Activated CD4-positive, alpha-beta T cell treated with anti-CD3 and anti-CD28 coated beads, Interleukin-10, Interleukin-2, amounts not matched to agents 100 ng/mL and 50 ng/mL, durations not matched to agents 16 hours and 8 hours (primary cell): Measurements from ENCODE around the gene PLBD1.

Experiments
- DNase-seq: peaks from one replicate; pipeline ENCODE4 v3.0.0-alpha.2; 2020

PLBD1 gene

DNA sequence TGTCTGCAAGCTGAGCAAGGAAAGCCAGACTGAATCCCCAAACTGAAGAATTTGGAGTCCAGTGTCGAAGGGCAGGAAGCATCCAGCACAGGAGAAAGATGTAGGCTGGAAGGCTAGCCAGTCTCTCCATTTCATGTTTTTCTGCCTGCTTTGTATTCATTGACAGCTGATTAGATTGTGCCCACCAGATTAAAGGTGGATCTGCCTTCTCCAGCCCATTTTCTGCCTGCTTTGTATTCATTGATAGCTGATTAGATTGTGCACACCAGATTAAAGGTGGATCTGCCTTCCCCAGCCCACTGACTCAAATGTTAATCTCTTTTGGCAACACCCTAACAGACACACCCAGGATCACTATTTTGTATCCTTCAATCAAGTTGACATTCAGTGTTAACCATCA, 85.3 kb downstream of the PLBD1 start:
- DNase-seq: no peak

GRCh38 chr12:14481201-14481600, 86.5 kb downstream of the PLBD1 start:
- no peak for DNase-seq

- peak; percentile 42 for DNase-seq
Observed at GRCh38 chr12:14479004-14479403, 88.7 kb downstream of the PLBD1 start.

DNA sequence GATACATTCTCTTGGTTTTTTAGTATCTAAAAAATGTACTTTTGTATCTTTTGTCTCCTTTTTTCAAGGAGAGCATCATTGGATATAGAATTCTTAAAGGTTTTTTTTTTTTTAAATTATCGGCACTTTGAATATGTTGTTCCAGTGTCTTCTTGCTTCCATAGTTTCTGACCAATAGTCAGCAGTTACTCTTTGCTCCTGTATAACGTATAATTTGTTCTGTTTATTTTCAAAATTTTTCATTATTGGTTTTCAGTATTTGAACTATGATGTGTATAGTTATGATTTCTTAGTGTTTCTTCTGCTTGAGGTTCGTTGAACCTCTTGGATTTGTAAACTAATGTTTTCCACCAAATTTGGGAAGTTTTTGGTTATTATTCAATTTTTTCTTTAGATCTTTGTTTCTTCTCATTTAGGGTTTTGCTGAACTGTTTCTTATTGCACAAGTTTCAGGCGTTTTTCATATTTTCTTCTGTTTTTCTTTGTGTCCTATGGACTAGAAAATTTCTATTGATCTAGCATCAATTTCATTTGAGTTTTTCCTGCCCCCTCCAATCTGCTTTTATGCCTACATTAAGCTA, 93.9 kb downstream of the PLBD1 start:
- no peak for DNase-seq

DNA sequence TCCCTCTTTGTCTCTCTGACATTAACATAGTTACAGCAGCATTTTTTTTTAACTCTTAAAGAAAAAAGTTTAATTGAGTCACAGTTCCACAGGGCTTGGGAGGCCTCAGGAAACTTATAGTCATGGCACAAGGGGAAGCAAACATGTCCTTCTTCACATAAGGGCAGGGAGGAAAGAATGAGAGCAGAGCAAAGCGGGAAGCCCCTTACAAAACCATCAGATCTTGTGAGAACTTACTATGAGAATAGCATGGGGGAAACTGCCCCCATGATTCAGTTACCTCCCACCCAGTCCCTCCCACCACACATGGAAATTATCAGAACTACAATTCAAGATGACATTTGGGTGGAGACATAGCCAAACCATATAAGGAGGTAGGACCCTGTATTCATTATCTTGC, 96.2 kb downstream of the PLBD1 start:
- DNase-seq: no peak

GRCh38 chr12:14460212-14460841, 107.4 kb downstream of the PLBD1 start:
- no peak for DNase-seq

DNA sequence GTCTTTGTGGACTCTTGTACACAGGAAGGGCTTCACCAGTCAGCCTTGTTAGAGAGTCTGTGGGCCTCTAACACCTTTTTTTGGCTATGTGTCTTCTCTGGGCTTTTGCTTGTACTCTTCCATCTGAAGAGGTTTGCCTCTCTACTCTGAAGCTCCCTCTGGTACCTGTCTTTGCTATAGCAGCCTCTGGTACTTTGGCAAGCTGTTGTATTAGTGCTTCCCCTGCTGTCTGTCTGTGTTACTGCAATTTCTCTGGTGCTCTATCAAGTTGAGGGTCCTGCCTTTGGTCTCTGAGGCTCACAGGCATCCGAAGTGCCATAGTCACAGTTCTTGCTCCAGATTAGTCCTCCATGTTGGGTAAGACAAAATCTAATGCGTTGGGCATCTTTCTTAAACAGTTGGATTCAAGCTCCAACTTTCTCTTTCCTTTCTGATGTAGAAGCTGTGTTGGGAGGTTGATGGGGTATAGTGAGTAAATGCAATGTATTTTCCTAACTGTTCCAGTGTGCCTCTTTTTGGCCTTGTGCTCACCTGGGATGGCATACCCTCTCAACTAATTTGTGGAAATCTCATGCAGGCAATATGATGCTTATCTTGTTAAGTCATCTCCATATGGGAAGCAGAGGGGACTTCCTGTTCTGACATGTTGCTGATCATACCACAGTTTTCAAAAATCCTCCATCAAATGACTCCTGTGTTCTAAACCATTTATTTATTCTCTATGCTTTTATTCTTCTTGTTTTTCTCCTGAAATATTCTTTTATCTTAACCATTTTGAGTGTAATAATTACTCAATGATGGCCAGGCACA, 113.4 kb downstream of the PLBD1 start:
- DNase-seq: peak; percentile 64
